BE2C (cell line): Measurements from ENCODE around the gene ZNF346.

Experiments used
- DNase-seq: peaks from one replicate; pipeline ENCODE4 v3.0.0-alpha.2; 2020
- H3K27me3 ChIP-seq: fragments of 250-450 bp; sonication (Bioruptor Pico); 2 replicates; pipeline ENCODE4 v1.5.1; 2020; ENCODE audit warnings: mild to moderate bottlenecking
- H3K36me3 ChIP-seq: fragments of 250-450 bp; sonication (Bioruptor Pico); 2 replicates; pipeline ENCODE4 v1.5.1; 2020; ENCODE audit warnings: mild to moderate bottlenecking
- H3K4me1 ChIP-seq: fragments of 250-450 bp; sonication (Bioruptor Pico); 2 replicates; pipeline ENCODE4 v1.5.1; 2020
- H3K4me3 ChIP-seq: 2 replicates; pipeline ENCODE4 v1.5.1; 2011; ENCODE audit warnings: low read depth, low read length
- H3K9me3 ChIP-seq: fragments of 250-450 bp; sonication (Bioruptor Pico); 2 replicates; pipeline ENCODE4 v1.5.1; 2020
- CTCF ChIP-seq: IDR thresholded peaks from 2 replicates; pipeline ENCODE4 v1.5.1; 2012; ENCODE audit warnings: mild to moderate bottlenecking, low read depth, low read length

The ZNF346 gene

GRCh38 chr5:177079606-177080005, 57.1 kb downstream of the ZNF346 start:
- no peaks in the 10 kb centered on the region for H3K9me3 ChIP-seq
- no peaks in the 10 kb centered on the region for H3K27me3 ChIP-seq
- no peaks in the 10 kb centered on the region for H3K36me3 ChIP-seq
- no peak for DNase-seq
- H3K4me1 ChIP-seq: no peaks in the 10 kb centered on the region
- TF ChIP-seq CTCF: no peak
- H3K4me3 ChIP-seq: no peak overlapping the region

DNA sequence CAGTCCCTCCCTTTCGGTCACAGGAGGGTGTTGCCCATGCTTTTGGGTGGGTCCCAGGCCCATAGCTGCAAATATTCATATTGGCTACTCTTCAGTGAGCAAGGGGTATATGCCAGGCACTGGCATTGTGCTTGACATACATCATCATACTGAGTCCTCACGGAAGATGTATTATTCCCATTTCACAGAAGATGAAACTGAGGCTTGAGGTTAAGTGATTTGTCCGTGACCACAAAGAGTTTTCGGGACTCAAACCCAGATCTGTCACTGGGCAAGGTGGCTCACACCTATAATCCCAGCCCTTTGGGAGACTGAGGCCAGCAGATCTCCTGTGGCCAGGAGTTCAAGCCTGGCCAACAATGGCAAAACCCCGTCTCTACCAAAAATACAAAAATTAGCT, 57.8 kb downstream of the ZNF346 start:
- Histone ChIP-seq H3K9me3 (no peaks in the 10 kb centered on the region), H3K4me3 (no peak overlapping the region), H3K4me1 (no peaks in the 10 kb centered on the region), H3K36me3 (no peaks in the 10 kb centered on the region), H3K27me3 (no peaks in the 10 kb centered on the region)
- no peak for DNase-seq
- no peak for TF ChIP-seq CTCF

- Histone ChIP-seq H3K4me1 (no peaks in the 10 kb centered on the region), H3K27me3 (no peaks in the 10 kb centered on the region), H3K36me3 (no peaks in the 10 kb centered on the region), H3K9me3 (no peaks in the 10 kb centered on the region), H3K4me3 (no peak overlapping the region)
- no peak for DNase-seq
- TF ChIP-seq CTCF: no peak
Measured at GRCh38 chr5:177081859-177082258, 59.4 kb downstream of the ZNF346 start.

- H3K4me1 ChIP-seq: no peaks in the 10 kb centered on the region
- no peak for DNase-seq
- no peaks in the 10 kb centered on the region for H3K36me3 ChIP-seq
- TF ChIP-seq CTCF: no peak
- no peak overlapping the region for H3K4me3 ChIP-seq
- no peaks in the 10 kb centered on the region for H3K9me3 ChIP-seq
- no peaks in the 10 kb centered on the region for H3K27me3 ChIP-seq
Measured at GRCh38 chr5:177083357-177083756, 60.9 kb downstream of the ZNF346 start.

GRCh38 chr5:177084175-177084574, 61.7 kb downstream of the ZNF346 start:
- Histone ChIP-seq H3K27me3 (no peaks in the 10 kb centered on the region), H3K36me3 (no peaks in the 10 kb centered on the region), H3K9me3 (no peaks in the 10 kb centered on the region), H3K4me3 (no peak overlapping the region), H3K4me1 (no peaks in the 10 kb centered on the region)
- no peak for TF ChIP-seq CTCF
- no peak for DNase-seq

DNA sequence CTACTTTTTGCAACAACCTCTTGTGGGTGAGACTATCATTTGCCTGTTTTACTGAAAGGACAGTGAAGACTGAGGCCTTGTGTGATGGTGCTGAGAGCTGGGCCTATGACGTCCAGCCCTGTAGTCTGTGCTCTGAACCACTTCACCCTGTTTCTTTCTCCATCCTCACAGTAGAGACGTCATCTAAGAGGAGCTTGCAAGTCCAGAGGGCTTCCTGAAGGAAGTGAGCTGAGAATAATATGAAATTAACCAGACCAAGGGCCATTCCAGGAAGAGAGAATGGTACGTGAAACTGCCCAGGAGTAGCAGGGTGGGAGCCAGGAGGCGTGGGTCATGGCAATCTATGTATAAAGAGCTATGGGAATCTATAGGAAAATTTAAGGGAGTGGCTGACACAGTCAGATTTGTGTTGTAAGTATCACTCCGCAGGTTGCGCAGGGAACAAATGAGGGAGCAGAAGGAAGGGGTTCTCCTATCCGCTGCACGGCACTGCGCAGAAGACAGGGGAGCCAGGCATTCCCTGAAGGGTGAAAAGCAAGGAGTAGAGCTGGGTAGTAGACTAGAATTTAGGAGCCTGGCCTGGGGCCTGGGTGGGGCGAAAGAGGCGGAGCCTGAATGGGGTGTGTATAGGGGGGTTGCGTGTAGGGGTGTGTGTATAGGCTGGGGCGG, 63.6 kb downstream of the ZNF346 start:
- no peak for DNase-seq
- Histone ChIP-seq H3K4me3 (no peak overlapping the region), H3K27me3 (no peaks in the 10 kb centered on the region), H3K9me3 (no peaks in the 10 kb centered on the region), H3K36me3 (no peaks in the 10 kb centered on the region), H3K4me1 (no peaks in the 10 kb centered on the region)
- no peak for TF ChIP-seq CTCF
